Measurements from ENCODE around the gene KCTD2. TPM values are rescaled to one million over a fixed set of nuclear protein-coding genes. Genes with fewer than 3 reads are reported as not detected.

Gene KCTD2
- polyA plus RNA-seq, 1 experiment: 36.0 TPM

GRCh38 chr17:75090871-75091854 lies 44.1 kb downstream of the KCTD2 start:
- ChIA-PET POLR2A (interaction anchor here (0.6 kb wide), 1 partner anchor 139 kb away, joined by 5 read pairs; no protein-coding TSS in a partner anchor), CTCF (interaction anchor here (0.6 to 1.6 kb wide), 2 partner anchors 23 to 37 kb away, joined by 3 to 5 read pairs; no protein-coding TSS in a partner anchor)
- H3K4me3 ChIP-seq (ENCODE audit: low read depth, low read length): no peak overlapping the region
- peaks cover 3% of the 10 kb centered on the region; the same call in 1 of the 2 replicates for H3K9me3 ChIP-seq (ENCODE audit: control insufficient read depth, insufficient read depth, low read length)
- H3K27me3 ChIP-seq (ENCODE audit: control insufficient read depth, insufficient read depth, low read length): no peaks in the 10 kb centered on the region
- no peak for DNase-seq (ENCODE audit: low read depth, low spot score)
- TF ChIP-seq CTCF (IDR thresholded peaks at IDR 0.05; ENCODE audit: low read depth, low read length): no peak
- H3K27ac ChIP-seq (ENCODE audit: low read depth, low read length): no peak overlapping the region

- ChIA-PET CTCF (interaction anchor here (1.4 to 1.6 kb wide), 2 partner anchors 22 to 32 kb away, joined by 5 to 7 read pairs; no protein-coding TSS in a partner anchor), POLR2A (no interaction called here)
- Histone ChIP-seq H3K4me3 (ENCODE audit: low read depth, low read length) (no peak overlapping the region), H3K27ac (ENCODE audit: low read depth, low read length) (no peak overlapping the region), H3K9me3 (ENCODE audit: control insufficient read depth, insufficient read depth, low read length) (peaks cover 3% of the 10 kb centered on the region; the same call in 1 of the 2 replicates), H3K27me3 (ENCODE audit: control insufficient read depth, insufficient read depth, low read length) (no peaks in the 10 kb centered on the region)
- DNase-seq (ENCODE audit: low read depth, low spot score): no peak
- no peak for TF ChIP-seq CTCF (IDR thresholded peaks at IDR 0.05; ENCODE audit: low read depth, low read length)
Measured at GRCh38 chr17:75091855-75092327, 44.9 kb downstream of the KCTD2 start.

- ChIA-PET CTCF (interaction anchor here (1.6 kb wide), 2 partner anchors 11 to 20 kb away, joined by 6 to 9 read pairs; no protein-coding TSS in a partner anchor), POLR2A (no interaction called here)
- Histone ChIP-seq H3K9me3 (ENCODE audit: control insufficient read depth, insufficient read depth, low read length) (peaks cover 3% of the 10 kb centered on the region; the same call in 1 of the 2 replicates), H3K27ac (ENCODE audit: low read depth, low read length) (no peak overlapping the region), H3K27me3 (ENCODE audit: control insufficient read depth, insufficient read depth, low read length) (no peaks in the 10 kb centered on the region), H3K4me3 (ENCODE audit: low read depth, low read length) (no peak overlapping the region)
- TF ChIP-seq CTCF (IDR thresholded peaks at IDR 0.05; ENCODE audit: low read depth, low read length): no peak
- no peak for DNase-seq (ENCODE audit: low read depth, low spot score)
Measured at GRCh38 chr17:75093548-75094158, 46.6 kb downstream of the KCTD2 start.

GRCh38 chr17:75094871-75095399 lies 47.9 kb downstream of the KCTD2 start:
- POLR2A ChIA-PET: interaction anchor here (0.6 to 1.2 kb wide), 2 partner anchors 15 to 17 kb away, joined by 3 to 4 read pairs; partner anchors contain the start of gene ARMC7
- H3K9me3 ChIP-seq (ENCODE audit: control insufficient read depth, insufficient read depth, low read length): peaks cover 3% of the 10 kb centered on the region; the same call in 1 of the 2 replicates
- CTCF ChIA-PET: interaction anchor here (1.6 to 2.6 kb wide), 3 partner anchors 10 to 19 kb away, joined by 6 to 10 read pairs (median 9); no protein-coding TSS in a partner anchor
- no peak overlapping the region for H3K27ac ChIP-seq (ENCODE audit: low read depth, low read length)
- H3K4me3 ChIP-seq (ENCODE audit: low read depth, low read length): no peak overlapping the region
- no peaks in the 10 kb centered on the region for H3K27me3 ChIP-seq (ENCODE audit: control insufficient read depth, insufficient read depth, low read length)
- no peak for TF ChIP-seq CTCF (IDR thresholded peaks at IDR 0.05; ENCODE audit: low read depth, low read length)
- no peak for DNase-seq (ENCODE audit: low read depth, low spot score)
